Measurements from ENCODE around the gene SRSF1. TPM values are rescaled to one million over a fixed set of nuclear protein-coding genes. Genes with fewer than 3 reads are reported as not detected.
A peak's percentile ranks its signal among the peaks of the same experiment; 100 is the strongest.

Gene SRSF1
- total RNA-seq, 1 experiment from 2014 or later, result 462 TPM

DNA sequence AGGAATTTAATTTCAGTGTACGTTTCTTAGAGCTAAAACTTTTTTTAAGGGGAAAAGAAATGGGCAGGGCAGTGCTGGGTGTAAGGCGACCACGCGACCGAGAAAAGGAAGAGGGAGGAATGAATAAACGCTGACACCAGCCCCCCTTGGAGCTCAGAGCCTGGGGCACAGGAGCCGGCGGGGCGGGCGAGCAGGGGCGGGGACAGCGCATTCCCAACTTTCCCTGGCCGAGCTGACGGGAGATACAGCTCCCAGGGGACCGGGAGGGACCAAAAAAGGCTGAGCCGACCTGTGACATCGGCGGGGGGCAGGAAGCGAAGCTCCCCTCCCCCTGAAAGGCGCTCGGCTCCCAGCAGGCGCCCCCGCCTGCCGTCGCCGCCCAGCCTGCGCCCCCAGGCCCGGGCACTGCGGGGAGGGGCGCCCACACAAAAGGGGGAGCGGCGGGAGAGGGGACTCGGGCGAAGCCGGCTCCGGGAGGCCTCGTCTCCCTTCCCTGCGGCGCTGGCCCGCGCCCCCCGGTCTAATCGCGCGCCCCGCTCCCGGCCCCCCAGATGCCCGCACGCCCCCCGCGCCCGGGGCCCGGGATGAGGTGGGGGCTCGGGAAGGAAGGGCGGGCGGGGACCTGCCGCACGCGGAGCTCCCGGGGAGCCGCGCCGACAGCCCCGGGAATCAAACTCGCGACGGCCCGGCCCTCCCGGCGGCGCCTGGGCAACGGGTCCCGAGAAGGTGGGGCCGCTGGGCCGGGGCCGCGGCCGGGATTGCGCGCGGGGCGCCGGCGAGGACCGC is 52.5 kb downstream of the SRSF1 start:
- Mint-ChIP-seq H3K27ac (peak overlapping the region in 1 of 3 experiments; percentile 21; a peak in 3 of 7 replicates), H3K9me3 (peaks cover 0 to 2% of the 10 kb centered on the region in 2 experiments; a peak in 1 of 5 replicates), H3K27me3 (ENCODE audit: low read depth) (peaks cover 52% of the 10 kb centered on the region), H3K36me3 (ENCODE audit: insufficient read depth in 1 of 3, low read depth in 3 of 3) (0 out of 7 replicates have a peak, but pooled peaks cover 0 to 3% (median 0%) of the 10 kb centered on the region in 3 experiments), H3K4me1 (peaks cover 49 to 50% of the 10 kb centered on the region in 2 experiments), H3K4me3 (peak overlapping the region; percentile 65 to 83)
- Histone ChIP-seq H4K8ac (replicated peaks; ENCODE audit: insufficient read length, low read depth, low read length) (no peak overlapping the region), H3K4me2 (ENCODE audit: insufficient read depth, insufficient read length, low read length) (peak overlapping the region; percentile 23), H3K79me2 (ENCODE audit: insufficient read depth, low read length) (no peaks in the 10 kb centered on the region), H2AFZ (ENCODE audit: low read length) (no peak overlapping the region), H2AK5ac (ENCODE audit: insufficient read length, low read length) (no peak overlapping the region), H3K18ac (ENCODE audit: insufficient read length, low read depth, low read length) (no peak overlapping the region), H3K14ac (ENCODE audit: insufficient read depth, low read length) (peak overlapping the region; percentile 61; the same call in 1 of the 2 replicates), H3K27me3 (ENCODE audit: insufficient read depth, low read length) (peaks cover 6% of the 10 kb centered on the region), H2BK12ac (ENCODE audit: insufficient read length, low read depth, low read length) (no peak overlapping the region), H2BK120ac (ENCODE audit: low read depth, low read length, poor library complexity, severe bottlenecking) (no peak overlapping the region), H3T11ph (ENCODE audit: low read length) (no peak overlapping the region), H3K56ac (ENCODE audit: insufficient read length, low read depth, low read length) (no peak overlapping the region), H3K27ac (ENCODE audit: insufficient read length, low read depth, low read length) (no peak overlapping the region), H3K4me1 (ENCODE audit: insufficient read depth, low read length) (no peaks in the 10 kb centered on the region; the same call in 1 of the 2 replicates), H3K9ac (ENCODE audit: extremely low read depth, insufficient read length, low read length) (no peak overlapping the region), H2BK15ac (ENCODE audit: low read depth, low read length) (no peak overlapping the region), H4K5ac (ENCODE audit: insufficient read length, low read depth, low read length) (no peak overlapping the region), H3K23ac (ENCODE audit: insufficient read length, low read depth, low read length) (no peak overlapping the region), H2BK5ac (ENCODE audit: insufficient read length, low read length) (no peak overlapping the region), H3K4ac (ENCODE audit: low read depth, low read length) (no peak overlapping the region), H4K91ac (ENCODE audit: insufficient read length, low read depth, low read length) (no peak overlapping the region), H4K20me1 (ENCODE audit: control insufficient read depth, insufficient read depth, insufficient read length) (no peaks in the 10 kb centered on the region), H3K79me1 (ENCODE audit: insufficient read depth, low read depth, low read length, poor library complexity, severe bottlenecking) (no peaks in the 10 kb centered on the region), H3K9me3 (ENCODE audit: control insufficient read depth, low read depth, low read length) (no peaks in the 10 kb centered on the region), H3K23me2 (ENCODE audit: insufficient read length, low read depth, low read length, poor library complexity, severe bottlenecking) (peaks cover 22% of the 10 kb centered on the region), H2BK20ac (ENCODE audit: low read depth, low read length, poor library complexity, severe bottlenecking) (no peak overlapping the region)
- WGBS (ENCODE audit: extremely low coverage, insufficient read length, low lambda C conversion rate), result no CpG with 5 or more reads among the region's 85 CpGs
- TF ChIP-seq, protein P1, sequence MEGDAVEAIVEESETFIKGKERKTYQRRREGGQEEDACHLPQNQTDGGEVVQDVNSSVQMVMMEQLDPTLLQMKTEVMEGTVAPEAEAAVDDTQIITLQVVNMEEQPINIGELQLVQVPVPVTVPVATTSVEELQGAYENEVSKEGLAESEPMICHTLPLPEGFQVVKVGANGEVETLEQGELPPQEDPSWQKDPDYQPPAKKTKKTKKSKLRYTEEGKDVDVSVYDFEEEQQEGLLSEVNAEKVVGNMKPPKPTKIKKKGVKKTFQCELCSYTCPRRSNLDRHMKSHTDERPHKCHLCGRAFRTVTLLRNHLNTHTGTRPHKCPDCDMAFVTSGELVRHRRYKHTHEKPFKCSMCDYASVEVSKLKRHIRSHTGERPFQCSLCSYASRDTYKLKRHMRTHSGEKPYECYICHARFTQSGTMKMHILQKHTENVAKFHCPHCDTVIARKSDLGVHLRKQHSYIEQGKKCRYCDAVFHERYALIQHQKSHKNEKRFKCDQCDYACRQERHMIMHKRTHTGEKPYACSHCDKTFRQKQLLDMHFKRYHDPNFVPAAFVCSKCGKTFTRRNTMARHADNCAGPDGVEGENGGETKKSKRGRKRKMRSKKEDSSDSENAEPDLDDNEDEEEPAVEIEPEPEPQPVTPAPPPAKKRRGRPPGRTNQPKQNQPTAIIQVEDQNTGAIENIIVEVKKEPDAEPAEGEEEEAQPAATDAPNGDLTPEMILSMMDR (conservative IDR thresholded peaks at IDR 0.05), result no peak
- peak; percentile 86 for DNase-seq

Measured in H9 (cell line).